OCI-LY1 (cell line): ENCODE data around the gene OLAH.

Experiments used
- H2AFZ ChIP-seq: fragments of 200-600 bp; sonication (generic), shearing (Covaris generic); 2 replicates; pipeline ENCODE4 v1.6.0; 2014; ENCODE audit warnings: antibody characterized with exemption, mild to moderate bottlenecking, low read length
- H3F3A ChIP-seq: fragments of 200-600 bp; sonication (generic), shearing (Covaris generic); 2 replicates; pipeline ENCODE4 v1.6.0; 2014; ENCODE audit warnings: mild to moderate bottlenecking, antibody characterized with exemption, low read length, moderate library complexity; ENCODE audit not compliant: insufficient read depth
- H3K27ac ChIP-seq: fragments of 200-600 bp; sonication (generic); 2 replicates; pipeline ENCODE4 v1.5.1; 2014; ENCODE audit warnings: low read length, mixed run types, mild to moderate bottlenecking, low read depth; ENCODE audit not compliant: poor library complexity, severe bottlenecking
- H3K27me3 ChIP-seq: fragments of 200-600 bp; sonication (generic); 2 replicates; pipeline ENCODE4 v1.6.0; 2014; ENCODE audit warnings: antibody characterized with exemption, mild to moderate bottlenecking, low read length, moderate library complexity; ENCODE audit not compliant: insufficient read depth
- H3K36me3 ChIP-seq: fragments of 200-600 bp; sonication (generic); 2 replicates; pipeline ENCODE4 v1.6.1; 2014; ENCODE audit warnings: mild to moderate bottlenecking, antibody characterized with exemption, low read length, moderate library complexity, mixed read lengths; ENCODE audit not compliant: insufficient read depth
- H3K4me1 ChIP-seq: fragments of 200-600 bp; sonication (generic); 2 replicates; pipeline ENCODE4 v1.5.1; 2014; ENCODE audit warnings: mild to moderate bottlenecking, low read length, moderate library complexity; ENCODE audit not compliant: insufficient read depth, severe bottlenecking
- H3K4me2 ChIP-seq: fragments of 200-600 bp; sonication (generic), shearing (Covaris generic); 2 replicates; pipeline ENCODE4 v1.6.1; 2014; ENCODE audit warnings: low read length
- H3K4me3 ChIP-seq: fragments of 200-600 bp; sonication (generic); 2 replicates; pipeline ENCODE4 v1.5.1; 2014; ENCODE audit warnings: low read length, low read depth, mild to moderate bottlenecking, mixed read lengths; ENCODE audit not compliant: poor library complexity, severe bottlenecking
- H3K79me2 ChIP-seq: fragments of 200-600 bp; shearing (Covaris generic); 2 replicates; pipeline ENCODE4 v1.6.1; 2016; ENCODE audit warnings: mixed run types, low read length, mixed read lengths; ENCODE audit not compliant: insufficient read depth
- H3K9ac ChIP-seq: fragments of 200-600 bp; sonication (generic), shearing (Covaris generic); 2 replicates; pipeline ENCODE4 v1.6.1; 2014; ENCODE audit warnings: mild to moderate bottlenecking, low read length, mixed read lengths
- H3K9me2 ChIP-seq: fragments of 200-600 bp; sonication (generic), shearing (Covaris generic); 2 replicates; pipeline ENCODE4 v1.6.1; 2014; ENCODE audit warnings: low read depth, mild to moderate bottlenecking, low read length, mixed read lengths
- H3K9me3 ChIP-seq: fragments of 200-600 bp; shearing (Covaris generic); 2 replicates; pipeline ENCODE4 v1.6.1; 2014; ENCODE audit warnings: low read length, mixed read lengths
- H4K20me1 ChIP-seq: fragments of 200-600 bp; sonication (generic), shearing (Covaris generic); 2 replicates; pipeline ENCODE4 v1.6.0; 2016; ENCODE audit warnings: mild to moderate bottlenecking, low read length; ENCODE audit not compliant: insufficient read depth
- CTCF ChIP-seq: fragments of 200-600 bp; sonication (generic), shearing (Covaris generic); IDR thresholded peaks from 2 replicates; pipeline ENCODE4 v1.5.1; 2017; ENCODE audit warnings: mild to moderate bottlenecking, antibody characterized with exemption, low read length, moderate library complexity, mixed read lengths
- EZH2 ChIP-seq: fragments of 200-600 bp; sonication (generic), shearing (Covaris generic); IDR thresholded peaks from 2 replicates; pipeline ENCODE4 v1.8.0; 2017; ENCODE audit warnings: borderline replicate concordance, mixed run types, mild to moderate bottlenecking, antibody characterized with exemption, low read length, moderate library complexity, mixed read lengths

Gene OLAH

DNA sequence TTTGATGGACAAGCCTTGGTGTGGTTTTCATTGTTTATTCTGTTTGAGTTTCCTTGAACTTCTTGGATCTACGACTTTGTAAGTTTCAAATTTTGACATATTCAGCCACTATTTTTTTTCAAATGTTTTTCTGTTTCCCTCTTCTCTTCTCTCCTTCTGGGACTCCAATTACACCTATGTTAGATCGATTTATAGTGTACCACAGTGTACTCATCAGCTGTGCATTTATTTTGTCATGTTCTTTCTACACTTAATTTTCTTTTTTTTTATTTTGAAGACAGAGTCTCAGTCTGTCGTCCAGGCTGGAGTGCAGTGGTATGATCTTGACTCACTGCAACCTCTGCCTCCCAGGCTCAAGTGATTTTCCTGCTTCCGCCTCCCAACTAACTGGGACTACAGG, 16.2 kb downstream of the OLAH start:
- Histone ChIP-seq H3K27me3 (no peaks in the 10 kb centered on the region), H3K9me2 (no peaks in the 10 kb centered on the region), H4K20me1 (no peaks in the 10 kb centered on the region), H3K36me3 (no peaks in the 10 kb centered on the region), H3K4me3 (no peak overlapping the region), H3F3A (no peaks in the 10 kb centered on the region), H3K9me3 (no peaks in the 10 kb centered on the region), H3K9ac (no peak overlapping the region), H3K4me2 (no peak overlapping the region), H3K27ac (no peak overlapping the region), H3K79me2 (no peaks in the 10 kb centered on the region), H3K4me1 (no peaks in the 10 kb centered on the region), H2AFZ (no peak overlapping the region)
- no peak for TF ChIP-seq EZH2
- no peak for TF ChIP-seq CTCF

DNA sequence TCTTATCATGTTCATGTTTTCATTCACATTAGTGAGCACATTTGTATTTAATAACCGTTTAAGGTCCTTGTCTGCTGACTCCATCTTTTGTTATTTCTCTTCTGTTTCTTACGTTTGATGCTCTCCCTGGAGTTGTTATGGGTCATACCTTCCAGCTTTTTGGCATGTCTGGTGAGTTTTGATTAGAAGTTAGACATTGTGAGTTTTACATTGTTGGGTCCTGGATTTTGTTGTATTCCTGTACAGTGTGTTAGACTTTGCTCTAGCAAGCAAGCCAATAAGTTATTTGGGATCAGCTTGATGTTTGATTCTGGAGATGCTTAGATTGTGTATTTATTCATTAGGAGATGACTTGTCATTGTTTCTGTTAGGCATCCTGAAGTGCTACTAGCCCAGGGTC, 16.9 kb downstream of the OLAH start:
- no peaks in the 10 kb centered on the region for H3K36me3 ChIP-seq
- no peak overlapping the region for H2AFZ ChIP-seq
- TF ChIP-seq EZH2 (no peak), CTCF (no peak)

DNA sequence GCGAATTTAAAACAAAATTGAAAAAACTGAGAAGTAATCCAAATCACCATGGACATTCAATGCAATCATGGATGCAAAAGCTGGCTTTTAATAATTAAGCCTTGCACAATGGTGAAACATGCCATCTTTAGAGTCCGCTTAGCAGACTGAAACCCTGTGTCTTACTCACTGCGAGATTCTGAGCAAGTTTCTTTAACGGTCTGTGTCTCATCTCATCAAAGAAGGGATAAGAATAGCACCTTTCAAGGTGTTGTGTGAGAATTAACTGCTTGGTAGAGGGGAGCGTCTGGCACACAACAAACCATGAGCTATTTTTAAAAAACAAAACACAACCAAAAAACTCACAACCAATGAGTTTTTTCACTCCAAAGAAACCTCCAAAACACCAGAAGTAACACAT, 23.4 kb downstream of the OLAH start:
- Histone ChIP-seq H3K4me1 (no peaks in the 10 kb centered on the region), H3K27me3 (no peaks in the 10 kb centered on the region), H3K4me3 (no peak overlapping the region), H3K27ac (no peak overlapping the region), H4K20me1 (no peaks in the 10 kb centered on the region), H3K9ac (no peak overlapping the region), H3K9me2 (no peaks in the 10 kb centered on the region), H2AFZ (no peak overlapping the region), H3F3A (no peaks in the 10 kb centered on the region), H3K36me3 (no peaks in the 10 kb centered on the region), H3K9me3 (0 out of 2 replicates have a peak, but pooled peaks cover 4% of the 10 kb centered on the region), H3K4me2 (no peak overlapping the region), H3K79me2 (no peaks in the 10 kb centered on the region)
- TF ChIP-seq EZH2 (no peak), CTCF (no peak)

More for the DNA sequence above, 16.9 kb downstream of the OLAH start:
- 0 out of 2 replicates have a peak, but pooled peaks cover 4% of the 10 kb centered on the region for H3K9me3 ChIP-seq
- no peak overlapping the region for H3K4me3 ChIP-seq
- no peak overlapping the region for H3K27ac ChIP-seq
- H3K4me1 ChIP-seq: no peaks in the 10 kb centered on the region
- H3K27me3 ChIP-seq: no peaks in the 10 kb centered on the region
- H3K79me2 ChIP-seq: no peaks in the 10 kb centered on the region
- no peaks in the 10 kb centered on the region for H3K9me2 ChIP-seq
- no peak overlapping the region for H3K9ac ChIP-seq
- H4K20me1 ChIP-seq: no peaks in the 10 kb centered on the region
- no peak overlapping the region for H3K4me2 ChIP-seq
- no peaks in the 10 kb centered on the region for H3F3A ChIP-seq
